SK-N-SH (cell line): Measurements from ENCODE around the gene FYN. TPM values are rescaled to one million over a fixed set of nuclear protein-coding genes. Genes with fewer than 3 reads are reported as not detected.

ENCODE experiments used
- CTCF ChIA-PET: fragments of 300-600, 350-600 bp; formaldehyde crosslinking; extraction: SDS; loops from one replicate; lab custom pipeline; 2021; lab: Yijun Ruan, JAX
- POLR2A ChIA-PET: fragments of 350-600 bp; sonication (Branson Sonifier 250); formaldehyde crosslinking; extraction: SDS; loops from one replicate; lab custom pipeline; 2020; ENCODE audit warnings: antibody characterized with exemption, inconsistent platforms; lab: Yijun Ruan, JAX
- DNase-seq: peaks from one replicate; pipeline ENCODE4 v3.0.0; 2012
- H2AFZ ChIP-seq: fragments of 200-600 bp; sonication (generic); 2 replicates; pipeline ENCODE4 v1.8.1; 2016; ENCODE audit warnings: antibody characterized with exemption, mild to moderate bottlenecking, low read depth
- H3F3A ChIP-seq: fragments of 200-600 bp; sonication (generic); replicated peaks from 2 replicates; pipeline ENCODE3; 2016; ENCODE audit warnings: antibody characterized with exemption, mild to moderate bottlenecking; ENCODE audit not compliant: insufficient read depth
- H3K27ac ChIP-seq, 2 experiments: fragments of 200-500 bp in 1 of 2; fragments of 200-600 bp in 1 of 2; sonication (Bioruptor generic) in 1 of 2; sonication (generic), shearing (Covaris generic) in 1 of 2; 2 replicates each; pipeline versions ENCODE4 v1.5.1 to v1.6.1; 2014 to 2016; ENCODE audit warnings: low read depth in 2 of 2, inconsistent platforms in 1 of 2, low read length in 1 of 2, mild to moderate bottlenecking in 1 of 2, mixed read lengths in 1 of 2
- H3K27me3 ChIP-seq: fragments of 200-600 bp; sonication (generic), shearing (Covaris generic); 2 replicates; pipeline ENCODE4 v1.6.1; 2016; ENCODE audit warnings: mixed run types; ENCODE audit not compliant: insufficient read depth
- H3K36me3 ChIP-seq, 2 experiments: fragments of 200-500 bp in 1 of 2; fragments of 200-600 bp in 1 of 2; sonication (Bioruptor generic) in 1 of 2; sonication (generic) in 1 of 2; replicated peaks in 1 of 2; 2 replicates each; pipeline versions ENCODE3 to v1.5.1; 2014 to 2016; ENCODE audit warnings: low read length in 1 of 2, mild to moderate bottlenecking in 1 of 2; ENCODE audit not compliant: insufficient read depth in 2 of 2, control insufficient read depth in 1 of 2
- H3K4me1 ChIP-seq, 2 experiments: fragments of 200-500 bp in 1 of 2; fragments of 200-600 bp in 1 of 2; sonication (Bioruptor generic) in 1 of 2; sonication (generic), shearing (Covaris generic) in 1 of 2; 2 replicates each; pipeline versions ENCODE4 v1.5.1 to v1.6.1; 2014 to 2016; ENCODE audit warnings: low read depth in 1 of 2, low read length in 1 of 2, mixed run types in 1 of 2; ENCODE audit not compliant: insufficient read depth in 2 of 2, control insufficient read depth in 1 of 2
- H3K4me2 ChIP-seq: fragments of 200-600 bp; sonication (generic), shearing (Covaris generic); 2 replicates; pipeline ENCODE4 v1.6.1; 2017; ENCODE audit warnings: mixed run types
- H3K4me3 ChIP-seq, 2 experiments: fragments of 200-500 bp in 1 of 2; fragments of 200-600 bp in 1 of 2; sonication (Bioruptor generic) in 1 of 2; sonication (generic), shearing (Covaris generic) in 1 of 2; 2 replicates each; pipeline versions ENCODE4 v1.5.1 to v1.8.1; 2014 to 2016; ENCODE audit warnings: low read depth in 2 of 2, inconsistent platforms in 1 of 2, low read length in 1 of 2, mild to moderate bottlenecking in 1 of 2, mixed read lengths in 1 of 2, moderate library complexity in 1 of 2
- H3K79me2 ChIP-seq: fragments of 200-600 bp; sonication (generic); 2 replicates; pipeline ENCODE4 v1.8.1; 2017; ENCODE audit warnings: mild to moderate bottlenecking; ENCODE audit not compliant: insufficient read depth
- H3K9ac ChIP-seq: fragments of 200-600 bp; sonication (generic); 2 replicates; pipeline ENCODE4 v1.6.1; 2017; ENCODE audit warnings: mixed run types
- H3K9me2 ChIP-seq: fragments of 200-600 bp; sonication (generic); 2 replicates; pipeline ENCODE4 v1.6.1; 2017; ENCODE audit warnings: mixed run types
- H3K9me3 ChIP-seq: fragments of 200-600 bp; sonication (generic); 2 replicates; pipeline ENCODE4 v1.6.1; 2017; ENCODE audit warnings: mixed run types, mild to moderate bottlenecking, moderate library complexity
- H4K20me1 ChIP-seq: fragments of 200-600 bp; sonication (generic); 2 replicates; pipeline ENCODE4 v1.6.1; 2017; ENCODE audit warnings: mild to moderate bottlenecking, mixed run types; ENCODE audit not compliant: insufficient read depth
- CHD2 ChIP-seq: fragments of 150-350 bp; IDR thresholded peaks from 2 replicates; pipeline ENCODE4 v1.6.1; 2018; ENCODE audit warnings: low read length; ENCODE audit not compliant: partially characterized antibody
- ELF1 ChIP-seq: IDR thresholded peaks from 2 replicates; pipeline ENCODE4 v1.4.0; 2012
- EZH2phosphoT487 ChIP-seq: fragments of 200-600 bp; sonication (generic); IDR thresholded peaks from 2 replicates; pipeline ENCODE4 v1.6.1; 2017; ENCODE audit warnings: low read depth, mixed run types, mild to moderate bottlenecking, antibody characterized with exemption, moderate library complexity, borderline replicate concordance
- FOXM1 ChIP-seq: IDR thresholded peaks from 2 replicates; pipeline ENCODE4 v1.4.0; 2012; ENCODE audit warnings: low read depth, mild to moderate bottlenecking
- JUND ChIP-seq: IDR thresholded peaks from 2 replicates; pipeline ENCODE4 v1.4.0; 2012
- NFIC ChIP-seq: IDR thresholded peaks from 2 replicates; pipeline ENCODE4 v1.4.0; 2012; ENCODE audit warnings: borderline replicate concordance
- NRF1 ChIP-seq: IDR thresholded peaks from 2 replicates; pipeline ENCODE4 v1.6.1; 2012; ENCODE audit warnings: low read depth, mild to moderate bottlenecking, low read length
- RAD21 ChIP-seq: IDR thresholded peaks from 2 replicates; pipeline ENCODE4 v1.6.1; 2012; ENCODE audit warnings: mild to moderate bottlenecking, low read length
- RFX5 ChIP-seq: IDR thresholded peaks from 2 replicates; pipeline ENCODE4 v1.6.1; 2012; ENCODE audit warnings: mild to moderate bottlenecking, improper control_type of control experiment, low read length
- SIN3A ChIP-seq: IDR thresholded peaks from 2 replicates; pipeline ENCODE4 v1.6.1; 2012; ENCODE audit warnings: low read depth, mild to moderate bottlenecking, low read length, moderate library complexity, borderline replicate concordance
- SMC3 ChIP-seq: IDR thresholded peaks from 2 replicates; pipeline ENCODE4 v1.6.1; 2012; ENCODE audit warnings: low read depth, low read length, improper control_type of control experiment
- TEAD4 ChIP-seq: IDR thresholded peaks from 2 replicates; pipeline ENCODE4 v1.4.0; 2012; ENCODE audit warnings: mild to moderate bottlenecking, borderline replicate concordance; ENCODE audit not compliant: insufficient read depth
- WGBS: methylation state at CpG from one replicate; pipeline ENCODE4 v1.1.6; 2017; ENCODE audit warnings: low lambda C conversion rate; 5-methylcytosine and 5-hydroxymethylcytosine counted together
- polyA plus RNA-seq, 3 experiments: library from polyadenylated mRNA; depleted of rRNA; stranded (reverse); fragments of >200 nt; gene quantifications; 2 replicates each; pipeline ENCODE4 v1.2.3, GENCODE V29; 2012
- TF ChIP-seq, protein P1 (sequence below): IDR thresholded peaks from 2 replicates; pipeline ENCODE4 v1.4.0; 2012; ENCODE audit warnings: low read depth, borderline replicate concordance
- TF ChIP-seq, protein P2 (sequence below): fragments of 200-600 bp; sonication (generic); IDR thresholded peaks from 2 replicates; pipeline ENCODE4 v1.6.1; 2017; ENCODE audit warnings: antibody characterized with exemption, mild to moderate bottlenecking, moderate library complexity
- TF ChIP-seq, protein P3 (sequence below): fragments of 150-350 bp; IDR thresholded peaks from 2 replicates; pipeline ENCODE4 v1.6.1; 2017; ENCODE audit warnings: antibody characterized with exemption, low read length, low read depth, borderline replicate concordance
- TF ChIP-seq, protein P4 (sequence below): IDR thresholded peaks from 2 replicates; pipeline ENCODE4; 2012
- TF ChIP-seq, protein P5 (sequence below): IDR thresholded peaks from 2 replicates; pipeline ENCODE4 v1.4.0; 2012; ENCODE audit warnings: low read depth, borderline replicate concordance

Gene FYN
- polyA plus RNA-seq, 1 of the 3 experiments (the other 2 are of a cell fraction): 31.0 TPM

DNA sequence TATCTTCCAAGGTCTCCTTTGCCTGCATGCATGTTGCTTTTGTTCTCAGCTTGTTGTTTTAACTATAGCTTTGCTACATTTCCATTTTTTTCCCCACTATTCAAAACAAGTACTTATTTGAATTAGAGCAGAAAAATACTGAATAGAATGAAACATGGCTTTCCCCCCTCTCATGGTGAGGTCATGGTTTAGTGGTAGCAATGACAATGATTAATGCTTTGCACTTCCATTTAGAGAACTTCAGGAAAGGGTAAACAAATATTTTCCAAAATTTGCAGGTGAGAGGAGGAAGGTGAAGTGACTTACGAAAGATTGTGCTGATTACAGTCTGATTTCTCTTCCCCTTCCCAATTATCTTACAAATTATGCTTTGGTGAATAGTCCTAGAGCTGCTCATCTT lies 219.8 kb downstream of the FYN start:
- CTCF ChIA-PET: no interaction called here
- DNase-seq: no peak
- no peaks in the 10 kb centered on the region for H3K9me3 ChIP-seq

DNA sequence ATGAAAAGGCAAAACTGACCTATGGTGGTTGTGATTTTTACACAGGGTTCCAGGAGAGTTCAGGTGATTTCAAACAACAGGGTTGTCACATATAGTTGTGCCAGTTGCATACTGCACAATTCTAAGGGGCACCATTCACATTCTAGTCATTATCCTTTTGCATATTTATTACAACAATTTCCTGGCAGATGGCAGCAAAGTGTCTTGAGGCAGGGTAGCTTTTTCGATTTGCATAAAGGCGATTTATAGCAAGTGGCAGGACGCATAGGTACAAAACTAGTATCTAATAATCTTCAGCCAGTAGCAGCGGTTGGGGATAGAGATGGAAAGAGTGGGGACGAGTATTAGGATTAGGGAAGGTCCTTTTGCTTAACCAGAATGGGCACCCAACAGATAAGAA lies 221.1 kb downstream of the FYN start:
- no peak overlapping the region for H3K27ac ChIP-seq
- H3K4me1 ChIP-seq: no peaks in the 10 kb centered on the region
- H3K4me2 ChIP-seq: no peak overlapping the region
- no peaks in the 10 kb centered on the region for H3K79me2 ChIP-seq
- no peaks in the 10 kb centered on the region for H3K27me3 ChIP-seq
- no peaks in the 10 kb centered on the region for H3K9me3 ChIP-seq
- H3K36me3 ChIP-seq: no peaks in the 10 kb centered on the region
- no peak for DNase-seq
- no peak overlapping the region for H2AFZ ChIP-seq
- ChIA-PET CTCF (interaction anchor here (1.0 kb wide), 1 partner anchor 290 kb away, joined by 3 read pairs; no protein-coding TSS in a partner anchor), POLR2A (no interaction called here)
- no peaks in the 10 kb centered on the region for H3K9me2 ChIP-seq
- no peaks in the 10 kb centered on the region for H4K20me1 ChIP-seq
- 92% methylated on average over 5 of the region's 5 CpGs for whole genome bisulfite sequencing
- H3K4me3 ChIP-seq: no peak overlapping the region
- no peak overlapping the region for H3K9ac ChIP-seq
- peaks cover 4% of the 10 kb centered on the region for H3F3A ChIP-seq
- no peak for TF ChIP-seq CHD2
- TF ChIP-seq, protein P1, sequence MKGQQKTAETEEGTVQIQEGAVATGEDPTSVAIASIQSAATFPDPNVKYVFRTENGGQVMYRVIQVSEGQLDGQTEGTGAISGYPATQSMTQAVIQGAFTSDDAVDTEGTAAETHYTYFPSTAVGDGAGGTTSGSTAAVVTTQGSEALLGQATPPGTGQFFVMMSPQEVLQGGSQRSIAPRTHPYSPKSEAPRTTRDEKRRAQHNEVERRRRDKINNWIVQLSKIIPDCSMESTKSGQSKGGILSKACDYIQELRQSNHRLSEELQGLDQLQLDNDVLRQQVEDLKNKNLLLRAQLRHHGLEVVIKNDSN: no peak
- TF ChIP-seq, protein P2, sequence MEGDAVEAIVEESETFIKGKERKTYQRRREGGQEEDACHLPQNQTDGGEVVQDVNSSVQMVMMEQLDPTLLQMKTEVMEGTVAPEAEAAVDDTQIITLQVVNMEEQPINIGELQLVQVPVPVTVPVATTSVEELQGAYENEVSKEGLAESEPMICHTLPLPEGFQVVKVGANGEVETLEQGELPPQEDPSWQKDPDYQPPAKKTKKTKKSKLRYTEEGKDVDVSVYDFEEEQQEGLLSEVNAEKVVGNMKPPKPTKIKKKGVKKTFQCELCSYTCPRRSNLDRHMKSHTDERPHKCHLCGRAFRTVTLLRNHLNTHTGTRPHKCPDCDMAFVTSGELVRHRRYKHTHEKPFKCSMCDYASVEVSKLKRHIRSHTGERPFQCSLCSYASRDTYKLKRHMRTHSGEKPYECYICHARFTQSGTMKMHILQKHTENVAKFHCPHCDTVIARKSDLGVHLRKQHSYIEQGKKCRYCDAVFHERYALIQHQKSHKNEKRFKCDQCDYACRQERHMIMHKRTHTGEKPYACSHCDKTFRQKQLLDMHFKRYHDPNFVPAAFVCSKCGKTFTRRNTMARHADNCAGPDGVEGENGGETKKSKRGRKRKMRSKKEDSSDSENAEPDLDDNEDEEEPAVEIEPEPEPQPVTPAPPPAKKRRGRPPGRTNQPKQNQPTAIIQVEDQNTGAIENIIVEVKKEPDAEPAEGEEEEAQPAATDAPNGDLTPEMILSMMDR: no peak
- TF ChIP-seq ELF1: no peak
- TF ChIP-seq SIN3A: no peak
- no peak for TF ChIP-seq NFIC
- TF ChIP-seq, protein P3, sequence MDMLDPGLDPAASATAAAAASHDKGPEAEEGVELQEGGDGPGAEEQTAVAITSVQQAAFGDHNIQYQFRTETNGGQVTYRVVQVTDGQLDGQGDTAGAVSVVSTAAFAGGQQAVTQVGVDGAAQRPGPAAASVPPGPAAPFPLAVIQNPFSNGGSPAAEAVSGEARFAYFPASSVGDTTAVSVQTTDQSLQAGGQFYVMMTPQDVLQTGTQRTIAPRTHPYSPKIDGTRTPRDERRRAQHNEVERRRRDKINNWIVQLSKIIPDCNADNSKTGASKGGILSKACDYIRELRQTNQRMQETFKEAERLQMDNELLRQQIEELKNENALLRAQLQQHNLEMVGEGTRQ: no peak
- TF ChIP-seq EZH2phosphoT487: no peak
- no peak for TF ChIP-seq SMC3
- TF ChIP-seq TEAD4: no peak
- no peak for TF ChIP-seq RFX5
- TF ChIP-seq, protein P4, sequence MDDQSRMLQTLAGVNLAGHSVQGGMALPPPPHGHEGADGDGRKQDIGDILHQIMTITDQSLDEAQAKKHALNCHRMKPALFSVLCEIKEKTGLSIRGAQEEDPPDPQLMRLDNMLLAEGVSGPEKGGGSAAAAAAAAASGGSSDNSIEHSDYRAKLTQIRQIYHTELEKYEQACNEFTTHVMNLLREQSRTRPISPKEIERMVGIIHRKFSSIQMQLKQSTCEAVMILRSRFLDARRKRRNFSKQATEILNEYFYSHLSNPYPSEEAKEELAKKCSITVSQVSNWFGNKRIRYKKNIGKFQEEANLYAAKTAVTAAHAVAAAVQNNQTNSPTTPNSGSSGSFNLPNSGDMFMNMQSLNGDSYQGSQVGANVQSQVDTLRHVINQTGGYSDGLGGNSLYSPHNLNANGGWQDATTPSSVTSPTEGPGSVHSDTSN: no peak

More for the DNA sequence above, 219.8 kb downstream of the FYN start:
- Histone ChIP-seq H3K4me2 (no peak overlapping the region), H3K27me3 (no peaks in the 10 kb centered on the region), H3K9ac (no peak overlapping the region), H3F3A (peaks cover 9% of the 10 kb centered on the region), H3K36me3 (no peaks in the 10 kb centered on the region), H3K27ac (no peak overlapping the region), H3K4me1 (no peaks in the 10 kb centered on the region), H2AFZ (no peak overlapping the region), H3K4me3 (no peak overlapping the region), H4K20me1 (no peaks in the 10 kb centered on the region), H3K9me2 (no peaks in the 10 kb centered on the region), H3K79me2 (no peaks in the 10 kb centered on the region)
- POLR2A ChIA-PET: no interaction called here
- 92% methylated on average over 1 of the region's 1 CpG for WGBS
- no peak for TF ChIP-seq FOXM1
- TF ChIP-seq, protein P4: no peak
- no peak for TF ChIP-seq EZH2phosphoT487
- no peak for TF ChIP-seq NRF1
- no peak for TF ChIP-seq JUND
- TF ChIP-seq RAD21: no peak
- TF ChIP-seq, protein P3: no peak
- TF ChIP-seq, protein P5, sequence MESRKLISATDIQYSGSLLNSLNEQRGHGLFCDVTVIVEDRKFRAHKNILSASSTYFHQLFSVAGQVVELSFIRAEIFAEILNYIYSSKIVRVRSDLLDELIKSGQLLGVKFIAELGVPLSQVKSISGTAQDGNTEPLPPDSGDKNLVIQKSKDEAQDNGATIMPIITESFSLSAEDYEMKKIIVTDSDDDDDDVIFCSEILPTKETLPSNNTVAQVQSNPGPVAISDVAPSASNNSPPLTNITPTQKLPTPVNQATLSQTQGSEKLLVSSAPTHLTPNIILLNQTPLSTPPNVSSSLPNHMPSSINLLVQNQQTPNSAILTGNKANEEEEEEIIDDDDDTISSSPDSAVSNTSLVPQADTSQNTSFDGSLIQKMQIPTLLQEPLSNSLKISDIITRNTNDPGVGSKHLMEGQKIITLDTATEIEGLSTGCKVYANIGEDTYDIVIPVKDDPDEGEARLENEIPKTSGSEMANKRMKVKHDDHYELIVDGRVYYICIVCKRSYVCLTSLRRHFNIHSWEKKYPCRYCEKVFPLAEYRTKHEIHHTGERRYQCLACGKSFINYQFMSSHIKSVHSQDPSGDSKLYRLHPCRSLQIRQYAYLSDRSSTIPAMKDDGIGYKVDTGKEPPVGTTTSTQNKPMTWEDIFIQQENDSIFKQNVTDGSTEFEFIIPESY: no peak
